Uterus (tissue), 2 donors: ENCODE data around the gene UCP1.

ENCODE experiments used
- POLR2A ChIP-seq, 2 donors: fragments of 450-650 bp; IDR thresholded peaks; one replicate each; pipeline ENCODE4 v1.6.1; 2016; ENCODE audit warnings: antibody characterized with exemption in 2 of 2, mild to moderate bottlenecking in 1 of 2, moderate library complexity in 1 of 2
- TF ChIP-seq, protein P1 (sequence below), 4 experiments: fragments of 200-600 bp in 2 of 4; fragments of 450-650 bp in 2 of 4; sonication (generic) in 2 of 4; IDR thresholded peaks; one replicate each; pipeline ENCODE4 v1.5.1; 2016 to 2019; ENCODE audit warnings: antibody characterized with exemption in 4 of 4, mild to moderate bottlenecking in 2 of 4, moderate library complexity in 1 of 4

DNA sequence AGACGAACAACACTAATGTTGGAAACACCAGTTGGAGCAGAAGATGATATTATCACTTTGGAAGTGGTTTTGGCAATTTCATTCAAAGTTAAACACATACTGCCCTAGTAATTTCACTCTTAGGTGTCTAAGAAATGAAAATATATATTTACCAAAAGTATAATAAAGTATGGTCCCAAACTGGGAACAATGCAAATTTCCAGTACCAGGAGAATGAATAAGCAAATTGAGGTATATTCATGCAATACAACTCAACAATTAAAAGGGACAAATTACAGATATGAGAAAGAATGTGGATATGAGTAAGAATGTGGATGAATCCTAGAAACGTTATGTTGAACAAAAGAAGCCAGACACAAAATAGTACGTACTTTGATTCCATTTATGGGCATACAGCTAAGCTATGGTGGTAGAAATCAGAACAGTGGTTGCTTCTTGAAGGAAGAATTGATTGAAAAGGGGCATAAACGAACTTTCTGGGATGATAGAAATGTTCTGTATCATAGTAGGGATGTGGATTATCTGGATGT is 34.7 kb downstream of the UCP1 start:
- TF ChIP-seq, protein P1, sequence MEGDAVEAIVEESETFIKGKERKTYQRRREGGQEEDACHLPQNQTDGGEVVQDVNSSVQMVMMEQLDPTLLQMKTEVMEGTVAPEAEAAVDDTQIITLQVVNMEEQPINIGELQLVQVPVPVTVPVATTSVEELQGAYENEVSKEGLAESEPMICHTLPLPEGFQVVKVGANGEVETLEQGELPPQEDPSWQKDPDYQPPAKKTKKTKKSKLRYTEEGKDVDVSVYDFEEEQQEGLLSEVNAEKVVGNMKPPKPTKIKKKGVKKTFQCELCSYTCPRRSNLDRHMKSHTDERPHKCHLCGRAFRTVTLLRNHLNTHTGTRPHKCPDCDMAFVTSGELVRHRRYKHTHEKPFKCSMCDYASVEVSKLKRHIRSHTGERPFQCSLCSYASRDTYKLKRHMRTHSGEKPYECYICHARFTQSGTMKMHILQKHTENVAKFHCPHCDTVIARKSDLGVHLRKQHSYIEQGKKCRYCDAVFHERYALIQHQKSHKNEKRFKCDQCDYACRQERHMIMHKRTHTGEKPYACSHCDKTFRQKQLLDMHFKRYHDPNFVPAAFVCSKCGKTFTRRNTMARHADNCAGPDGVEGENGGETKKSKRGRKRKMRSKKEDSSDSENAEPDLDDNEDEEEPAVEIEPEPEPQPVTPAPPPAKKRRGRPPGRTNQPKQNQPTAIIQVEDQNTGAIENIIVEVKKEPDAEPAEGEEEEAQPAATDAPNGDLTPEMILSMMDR (IDR thresholded peaks at IDR 0.05) = no peak
- TF ChIP-seq POLR2A (IDR thresholded peaks at IDR 0.05) = no peak
